Endothelial cell of umbilical vein (primary cell): ENCODE results near the gene ISLR. TPM values are rescaled to one million over a fixed set of nuclear protein-coding genes. Genes with fewer than 3 reads are reported as not detected.

Experiments used
- BruUV-seq: library from RNA; stranded (reverse); fragments of 400-500 nt; replicated peaks from 2 replicates; lab custom pipeline; 2021; lab: Mats Ljungman, UMichigan
- CTCF ChIA-PET: fragments of 300-600, 350-600 bp; sonication (Branson Sonifier 250); formaldehyde crosslinking; loops from one replicate; lab custom pipeline; 2021; ENCODE audit warnings: antibody characterized with exemption, inconsistent platforms; lab: Charles Lee
- POLR2A ChIA-PET: fragments of 300-600, 350-600 bp; sonication (Branson Sonifier 250); formaldehyde crosslinking; loops from one replicate; lab custom pipeline; 2021; ENCODE audit warnings: antibody characterized with exemption, inconsistent platforms; lab: Charles Lee
- DNase-seq: peaks from one replicate; pipeline ENCODE4 v3.0.0-alpha.2; 2011; ENCODE audit warnings: low read depth, low spot score
- FAIRE-seq: peaks from 2 replicates; lab custom pipeline; 2011; peaks lifted over from hg19 to GRCh38; lab: Jason Lieb, UNC
- H2AFZ ChIP-seq: 2 replicates; pipeline ENCODE4 v1.6.0; 2012; ENCODE audit warnings: low read depth, low read length, control low read depth, inconsistent platforms
- H3K27ac ChIP-seq: 2 replicates; pipeline ENCODE4 v1.5.1; 2011; ENCODE audit warnings: low read depth, mild to moderate bottlenecking, control low read depth, low read length, moderate library complexity; ENCODE audit not compliant: insufficient read depth
- H3K27me3 ChIP-seq, 2 experiments: 2 replicates each; pipeline versions ENCODE4 v1.6.0 to v1.6.1; 2011; ENCODE audit warnings: low read length in 2 of 2, mixed read lengths in 1 of 2; ENCODE audit not compliant: control insufficient read depth in 2 of 2, insufficient read depth in 2 of 2
- H3K36me3 ChIP-seq, 2 experiments: 2 replicates in 1 of 2; 3 replicates in 1 of 2; pipeline ENCODE4 v1.5.1; 2011; ENCODE audit warnings: low read length in 2 of 2, mild to moderate bottlenecking in 1 of 2, moderate library complexity in 1 of 2; ENCODE audit not compliant: control insufficient read depth in 2 of 2, insufficient read depth in 2 of 2; ENCODE audit errors: extremely low read depth in 1 of 2
- H3K4me1 ChIP-seq: 3 replicates; pipeline ENCODE4 v1.5.1; 2011; ENCODE audit warnings: mild to moderate bottlenecking, low read length; ENCODE audit not compliant: control insufficient read depth, insufficient read depth; ENCODE audit errors: extremely low read depth
- H3K4me2 ChIP-seq: 2 replicates; pipeline ENCODE4 v1.6.1; 2011; ENCODE audit warnings: low read length, control low read depth, mixed read lengths; ENCODE audit not compliant: insufficient read depth
- H3K4me3 ChIP-seq, 3 experiments: fragments of 200-600 bp in 1 of 3; sonication (generic), shearing (Covaris generic) in 1 of 3; replicated peaks in 1 of 3; 2 replicates each; pipeline ENCODE4 v1.5.1; 2011 to 2016; ENCODE audit warnings: control low read depth in 3 of 3, low read length in 3 of 3, mild to moderate bottlenecking in 2 of 3, inconsistent platforms in 1 of 3, low read depth in 1 of 3, moderate library complexity in 1 of 3; ENCODE audit not compliant: insufficient read depth in 1 of 3
- H3K79me2 ChIP-seq: 2 replicates; pipeline ENCODE4 v1.6.0; 2012; ENCODE audit warnings: low read length, inconsistent platforms; ENCODE audit not compliant: control insufficient read depth, insufficient read depth
- H3K9ac ChIP-seq: replicated peaks from 2 replicates; pipeline ENCODE3; 2011; ENCODE audit warnings: low read length, control low read depth; ENCODE audit not compliant: insufficient read depth; ENCODE audit errors: extremely low read depth
- H3K9me1 ChIP-seq: replicated peaks from 3 replicates; pipeline ENCODE4 v1.6.0; 2011; ENCODE audit warnings: mild to moderate bottlenecking, low read length; ENCODE audit not compliant: control insufficient read depth, insufficient read depth; ENCODE audit errors: extremely low read depth
- H3K9me3 ChIP-seq: replicated peaks from 2 replicates; pipeline ENCODE4 v1.5.1; 2012; ENCODE audit warnings: low read length, inconsistent platforms; ENCODE audit not compliant: control insufficient read depth, insufficient read depth
- H4K20me1 ChIP-seq: replicated peaks from 2 replicates; pipeline ENCODE3; 2011; ENCODE audit warnings: mild to moderate bottlenecking, low read length; ENCODE audit not compliant: control insufficient read depth, insufficient read depth; ENCODE audit errors: extremely low read depth
- CTCF ChIP-seq, 2 donors: IDR thresholded peaks; 1 replicate in 1 of 2; 2 replicates in 1 of 2; pipeline ENCODE4 v1.5.1; 2011; ENCODE audit warnings: low read length in 2 of 2, mild to moderate bottlenecking in 2 of 2, moderate library complexity in 2 of 2, control low read depth in 1 of 2, inconsistent platforms in 1 of 2, low read depth in 1 of 2; ENCODE audit not compliant: insufficient read depth in 1 of 2; ENCODE audit errors: extremely low read depth in 1 of 2
- EZH2 ChIP-seq: IDR thresholded peaks from 2 replicates; pipeline ENCODE4 v1.6.1; 2012; ENCODE audit warnings: borderline replicate concordance, low read depth, mild to moderate bottlenecking, moderate library complexity, low read length, inconsistent platforms; ENCODE audit not compliant: severe bottlenecking
- FOS ChIP-seq: IDR thresholded peaks from 2 replicates; pipeline ENCODE4 v1.6.1; 2011; ENCODE audit warnings: mild to moderate bottlenecking, low read length, moderate library complexity, borderline replicate concordance; ENCODE audit not compliant: insufficient read depth
- GATA2 ChIP-seq: IDR thresholded peaks from 2 replicates; pipeline ENCODE4 v1.7.0; 2011; ENCODE audit warnings: low read depth, mild to moderate bottlenecking, moderate library complexity, mixed read lengths, low read length; ENCODE audit not compliant: insufficient read length, insufficient read depth
- JUN ChIP-seq: IDR thresholded peaks from 2 replicates; pipeline ENCODE4 v1.6.1; 2011; ENCODE audit warnings: borderline replicate concordance, low read depth; ENCODE audit not compliant: insufficient read length, insufficient read depth
- MAX ChIP-seq: IDR thresholded peaks from 2 replicates; pipeline ENCODE4 v1.6.1; 2011; ENCODE audit not compliant: insufficient read depth, insufficient read length
- MYC ChIP-seq: IDR thresholded peaks from one replicate; pipeline ENCODE4 v1.6.1; 2011; ENCODE audit warnings: mild to moderate bottlenecking, low read depth, low read length
- POLR2A ChIP-seq: IDR thresholded peaks from 2 replicates; pipeline ENCODE4 v1.6.1; 2012; ENCODE audit warnings: low read depth, mild to moderate bottlenecking, control low read depth, low read length
- POLR2AphosphoS5 ChIP-seq: IDR thresholded peaks from 2 replicates; pipeline ENCODE4 v1.6.1; 2012; ENCODE audit warnings: low read depth, mild to moderate bottlenecking, control low read depth, low read length, moderate library complexity; ENCODE audit not compliant: insufficient read depth
- dilution Hi-C: fragments of 300-500 bp; cut with MboI; formaldehyde crosslinking; loops from one replicate; pipeline ENCODE4 v1.15.0; 2019; ENCODE audit warnings: low sequenced_read_pairs; ENCODE audit not compliant: extremely low pct_ligation_motif_present
- intact Hi-C: fragments of 100-400 bp; cut with micrococcal nuclease; formaldehyde crosslinking; loops from one replicate; pipeline ENCODE4 v1.10.0; 2022
- polyA plus RNA-seq, 4 experiments: library from polyadenylated mRNA; depleted of rRNA in 3 of 4; stranded (reverse) in 3 of 4; unstranded in 1 of 4; fragments of >200 nt; gene quantifications; 2 replicates each; pipeline versions ENCODE4 v1.2.1 to v1.2.3, GENCODE V29; 2011 to 2012; ENCODE audit warnings: missing spikeins in 1 of 4
- total RNA-seq: library from RNA; stranded (reverse); gene quantifications from 2 replicates; pipeline ENCODE4 v1.2.3, GENCODE V29; 2021

The ISLR gene
- total and polyA plus RNA-seq, 2 donors (not counting 3 experiments of a cell fraction or from before 2014, with no cell fraction given), result not detected

GRCh38 chr15:74138642-74139041 is 34.9 kb upstream of the ISLR start:
- Histone ChIP-seq H3K4me2 (no peak overlapping the region), H3K9ac (no peak overlapping the region), H3K9me3 (no peaks in the 10 kb centered on the region), H2AFZ (no peak overlapping the region), H3K9me1 (no peaks in the 10 kb centered on the region), H4K20me1 (no peaks in the 10 kb centered on the region), H3K4me3 (no peak overlapping the region), H3K27me3 (peaks cover 45 to 49% of the 10 kb centered on the region in 2 experiments), H3K4me1 (peaks cover 12% of the 10 kb centered on the region), H3K36me3 (no peaks in the 10 kb centered on the region), H3K27ac (no peak overlapping the region), H3K79me2 (no peaks in the 10 kb centered on the region)
- TF ChIP-seq EZH2, result no peak
- TF ChIP-seq JUN, result no peak
- intact Hi-C loops (no loop called here), dilution Hi-C loops (no loop called here)
- BruUV-seq, result no TSS peak
- POLR2A ChIA-PET, result no interaction called here
- CTCF ChIA-PET, result interaction anchor here (1.1 to 2.2 kb wide), 3 partner anchors 10 to 182 kb away, joined by 4 to 12 read pairs (median 9); no protein-coding TSS in a partner anchor
- FAIRE-seq (no peak), DNase-seq (no peak)

- no TSS peak for BruUV-seq
- no peaks in the 10 kb centered on the region for H3K36me3 ChIP-seq
- ChIA-PET POLR2A (no interaction called here), CTCF (no interaction called here)
- H3K27ac ChIP-seq, result no peak overlapping the region
- H3K9ac ChIP-seq, result no peak overlapping the region
- dilution Hi-C loops (no loop called here), intact Hi-C loops (no loop called here)
- H3K4me2 ChIP-seq, result no peak overlapping the region
- no peak overlapping the region for H2AFZ ChIP-seq
- no peaks in the 10 kb centered on the region for H3K9me3 ChIP-seq
- H3K4me1 ChIP-seq, result peaks cover 5% of the 10 kb centered on the region
- peaks cover 29 to 36% of the 10 kb centered on the region in 2 experiments for H3K27me3 ChIP-seq
- TF ChIP-seq CTCF (IDR thresholded peaks at IDR 0.05; ENCODE audit: extremely low read depth in 1 of 2, insufficient read depth in 1 of 2, low read depth in 1 of 2, low read length in 2 of 2), result no peak
- no peak for TF ChIP-seq FOS
- TF ChIP-seq GATA2, result no peak
- TF ChIP-seq POLR2A, result no peak
- no peak for TF ChIP-seq POLR2AphosphoS5
- TF ChIP-seq MAX, result no peak
- no peak for TF ChIP-seq EZH2
- TF ChIP-seq JUN, result no peak
- no peak for TF ChIP-seq MYC
- DNase-seq (no peak), FAIRE-seq (peak; percentile 4)
- H4K20me1 ChIP-seq, result no peaks in the 10 kb centered on the region
- no peak overlapping the region for H3K4me3 ChIP-seq
- no peaks in the 10 kb centered on the region for H3K9me1 ChIP-seq
- H3K79me2 ChIP-seq, result no peaks in the 10 kb centered on the region
Measured at GRCh38 chr15:74141591-74141990, 31.9 kb upstream of the ISLR start.
